ENCODE results near the gene AGBL3. TPM values are rescaled to one million over a fixed set of nuclear protein-coding genes. Genes with fewer than 3 reads are reported as not detected.

Gene AGBL3
- total and polyA plus RNA-seq, 4 donors: 0.67 to 3.1 (median 1.8) TPM

DNA sequence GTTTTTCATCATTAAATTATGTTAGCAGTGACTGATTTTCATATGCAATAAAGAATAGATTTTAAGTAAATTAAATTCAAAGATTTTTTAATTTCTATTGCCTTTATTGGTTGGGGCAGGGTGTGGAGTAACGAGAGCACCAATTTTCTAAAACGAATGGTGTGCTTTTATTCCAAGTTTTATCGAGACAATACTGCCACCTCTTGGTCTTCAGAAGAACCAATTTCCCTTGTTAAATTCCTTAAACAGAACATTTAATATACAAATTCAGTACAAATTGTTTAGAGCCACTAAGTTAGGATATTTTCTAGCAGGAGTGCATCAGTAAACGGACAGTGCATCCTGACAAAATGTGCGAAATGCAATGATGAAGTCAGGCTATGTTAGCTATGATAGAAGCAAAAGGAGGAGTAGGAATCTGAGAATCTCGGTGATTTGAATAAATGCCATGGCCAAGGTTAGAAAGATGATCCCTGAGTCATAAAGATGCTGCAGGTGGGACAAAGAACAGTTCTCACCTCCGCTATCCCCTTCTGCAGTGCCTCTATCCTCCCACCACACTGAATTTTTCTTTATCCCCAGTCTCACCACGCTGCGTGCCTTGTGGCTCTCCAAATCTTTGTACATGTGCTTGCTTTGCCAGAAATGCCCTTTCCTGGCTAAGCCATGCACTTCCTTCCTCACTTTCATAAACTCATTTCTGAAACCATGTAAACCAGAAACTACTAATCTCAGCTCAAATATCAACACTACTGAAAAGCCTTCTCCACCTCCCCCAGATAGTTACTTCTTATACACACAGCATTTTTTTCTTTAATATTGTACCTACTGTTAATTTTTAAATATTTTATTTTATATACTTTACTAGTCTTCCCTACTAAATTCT lies 31.9 kb upstream of the AGBL3 start:
- no peak overlapping the region for H3K27ac ChIP-seq (ENCODE audit: low read depth in 1 of 2, low read length in 2 of 2)
- H3K4me1 ChIP-seq (ENCODE audit: control insufficient read depth in 4 of 4, insufficient read depth in 4 of 4, low read length in 3 of 4): peaks cover 0 to 9% (median 6%) of the 10 kb centered on the region in 4 donors
- no peaks in the 10 kb centered on the region for H3K27me3 ChIP-seq (ENCODE audit: control insufficient read depth in 4 of 4, insufficient read depth in 4 of 4, low read length in 3 of 4)
- no peak for DNase-seq (ENCODE audit: low spot score)
- H3K4me3 ChIP-seq (ENCODE audit: low read depth in 1 of 3, low read length in 3 of 3): no peak overlapping the region
- peaks cover 5 to 64% (median 39%) of the 10 kb centered on the region in 4 donors for H3K36me3 ChIP-seq (ENCODE audit: control insufficient read depth in 4 of 4, insufficient read depth in 3 of 4, low read depth in 1 of 4, low read length in 3 of 4)
- 58% methylated on average over 9 of the region's 9 CpGs for WGBS
- H3K9me3 ChIP-seq (ENCODE audit: control insufficient read depth in 4 of 4, low read length in 3 of 4): no peaks in the 10 kb centered on the region
- H3K9ac ChIP-seq (ENCODE audit: low read depth in 1 of 2, low read length in 2 of 2): no peak overlapping the region
- TF ChIP-seq, protein P1, sequence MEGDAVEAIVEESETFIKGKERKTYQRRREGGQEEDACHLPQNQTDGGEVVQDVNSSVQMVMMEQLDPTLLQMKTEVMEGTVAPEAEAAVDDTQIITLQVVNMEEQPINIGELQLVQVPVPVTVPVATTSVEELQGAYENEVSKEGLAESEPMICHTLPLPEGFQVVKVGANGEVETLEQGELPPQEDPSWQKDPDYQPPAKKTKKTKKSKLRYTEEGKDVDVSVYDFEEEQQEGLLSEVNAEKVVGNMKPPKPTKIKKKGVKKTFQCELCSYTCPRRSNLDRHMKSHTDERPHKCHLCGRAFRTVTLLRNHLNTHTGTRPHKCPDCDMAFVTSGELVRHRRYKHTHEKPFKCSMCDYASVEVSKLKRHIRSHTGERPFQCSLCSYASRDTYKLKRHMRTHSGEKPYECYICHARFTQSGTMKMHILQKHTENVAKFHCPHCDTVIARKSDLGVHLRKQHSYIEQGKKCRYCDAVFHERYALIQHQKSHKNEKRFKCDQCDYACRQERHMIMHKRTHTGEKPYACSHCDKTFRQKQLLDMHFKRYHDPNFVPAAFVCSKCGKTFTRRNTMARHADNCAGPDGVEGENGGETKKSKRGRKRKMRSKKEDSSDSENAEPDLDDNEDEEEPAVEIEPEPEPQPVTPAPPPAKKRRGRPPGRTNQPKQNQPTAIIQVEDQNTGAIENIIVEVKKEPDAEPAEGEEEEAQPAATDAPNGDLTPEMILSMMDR (IDR thresholded peaks at IDR 0.05; ENCODE audit: low read depth, low read length, missing input control): peak; percentile 59
- TF ChIP-seq FOXA1 (IDR thresholded peaks at IDR 0.05): no peak
- TF ChIP-seq RAD21 (IDR thresholded peaks at IDR 0.05): peak; percentile 85

DNA sequence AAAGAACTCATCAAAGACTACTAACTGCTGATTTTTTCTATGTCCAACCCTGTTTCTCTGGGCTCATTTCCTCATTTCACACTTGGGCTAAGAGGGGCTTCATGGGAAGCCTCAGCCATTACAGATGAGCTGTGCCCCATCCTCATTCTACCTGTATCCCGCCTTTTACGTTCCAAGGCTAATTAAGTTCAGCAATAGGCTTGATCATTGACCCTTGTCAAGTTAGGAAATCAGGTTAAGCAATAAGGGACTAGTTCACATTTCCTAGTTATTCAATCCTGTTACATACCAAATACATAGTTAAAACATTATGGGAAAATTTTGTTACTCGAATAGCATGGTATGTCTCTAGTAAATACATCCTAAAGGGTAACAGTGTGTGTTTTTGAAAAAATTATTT lies 29.3 kb upstream of the AGBL3 start:
- Histone ChIP-seq H3K9me3 (ENCODE audit: control insufficient read depth in 4 of 4, low read length in 3 of 4) (no peaks in the 10 kb centered on the region), H3K9ac (ENCODE audit: low read depth in 1 of 2, low read length in 2 of 2) (no peak overlapping the region), H3K27ac (ENCODE audit: low read depth in 1 of 2, low read length in 2 of 2) (no peak overlapping the region), H3K27me3 (ENCODE audit: control insufficient read depth in 4 of 4, insufficient read depth in 4 of 4, low read length in 3 of 4) (no peaks in the 10 kb centered on the region), H3K4me3 (ENCODE audit: low read depth in 1 of 3, low read length in 3 of 3) (no peak overlapping the region), H3K4me1 (ENCODE audit: control insufficient read depth in 4 of 4, insufficient read depth in 4 of 4, low read length in 3 of 4) (peaks cover 0 to 9% (median 6%) of the 10 kb centered on the region in 4 donors), H3K36me3 (ENCODE audit: control insufficient read depth in 4 of 4, insufficient read depth in 3 of 4, low read depth in 1 of 4, low read length in 3 of 4) (peaks cover 13 to 62% (median 39%) of the 10 kb centered on the region in 4 donors)
- DNase-seq (ENCODE audit: low spot score): no peak
- 60% methylated on average over 3 of the region's 3 CpGs for WGBS
- TF ChIP-seq RAD21 (IDR thresholded peaks at IDR 0.05) (peak in 1 of 2 donors; percentile 20), FOXA1 (IDR thresholded peaks at IDR 0.05) (no peak), NR2F2 (IDR thresholded peaks at IDR 0.05) (no peak), RXRA (IDR thresholded peaks at IDR 0.05) (peak; percentile 47 to 59), SP1 (IDR thresholded peaks at IDR 0.05) (no peak), TAF1 (conservative IDR thresholded peaks at IDR 0.05) (no peak), HNF4A (conservative IDR thresholded peaks at IDR 0.05) (peak; percentile 47 to 48)

- peaks cover 0 to 9% (median 6%) of the 10 kb centered on the region in 4 donors for H3K4me1 ChIP-seq (ENCODE audit: control insufficient read depth in 4 of 4, insufficient read depth in 4 of 4, low read length in 3 of 4)
- DNase-seq (ENCODE audit: low spot score): no peak
- peaks cover 12 to 67% (median 47%) of the 10 kb centered on the region in 4 donors for H3K36me3 ChIP-seq (ENCODE audit: control insufficient read depth in 4 of 4, insufficient read depth in 3 of 4, low read depth in 1 of 4, low read length in 3 of 4)
- no peak for TF ChIP-seq SP1 (IDR thresholded peaks at IDR 0.05)
- TF ChIP-seq JUND (IDR thresholded peaks at IDR 0.05): no peak
- no peak for TF ChIP-seq HNF4G (IDR thresholded peaks at IDR 0.05)
- TF ChIP-seq FOXA2 (IDR thresholded peaks at IDR 0.05): no peak
- TF ChIP-seq NR2F2 (IDR thresholded peaks at IDR 0.05): no peak
- no peak for TF ChIP-seq ZBTB33 (IDR thresholded peaks at IDR 0.05)
- TF ChIP-seq, protein P1 (IDR thresholded peaks at IDR 0.05; ENCODE audit: low read depth, low read length, missing input control): no peak
- TF ChIP-seq TAF1 (conservative IDR thresholded peaks at IDR 0.05): no peak
- TF ChIP-seq, protein P2, sequence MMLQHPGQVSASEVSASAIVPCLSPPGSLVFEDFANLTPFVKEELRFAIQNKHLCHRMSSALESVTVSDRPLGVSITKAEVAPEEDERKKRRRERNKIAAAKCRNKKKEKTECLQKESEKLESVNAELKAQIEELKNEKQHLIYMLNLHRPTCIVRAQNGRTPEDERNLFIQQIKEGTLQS (IDR thresholded peaks at IDR 0.05): no peak
- TF ChIP-seq EGR1 (IDR thresholded peaks at IDR 0.05; ENCODE audit: low read depth in 2 of 2): no peak
- TF ChIP-seq GABPA (IDR thresholded peaks at IDR 0.05 in 1 of 2, conservative IDR thresholded peaks at IDR 0.05 in 1 of 2): no peak
- TF ChIP-seq FOXA1 (IDR thresholded peaks at IDR 0.05): no peak
- TF ChIP-seq YY1 (IDR thresholded peaks at IDR 0.05): no peak
- no peak overlapping the region for H3K9ac ChIP-seq (ENCODE audit: low read depth in 1 of 2, low read length in 2 of 2)
- H3K27ac ChIP-seq (ENCODE audit: low read depth in 1 of 2, low read length in 2 of 2): no peak overlapping the region
- H3K27me3 ChIP-seq (ENCODE audit: control insufficient read depth in 4 of 4, insufficient read depth in 4 of 4, low read length in 3 of 4): no peaks in the 10 kb centered on the region
- no peak overlapping the region for H3K4me3 ChIP-seq (ENCODE audit: low read depth in 1 of 3, low read length in 3 of 3)
- WGBS: 97% methylated on average over 5 of the region's 5 CpGs
- no peaks in the 10 kb centered on the region for H3K9me3 ChIP-seq (ENCODE audit: control insufficient read depth in 4 of 4, low read length in 3 of 4)
Observed at GRCh38 chr7:134959810-134960209, 26.5 kb upstream of the AGBL3 start.

All from liver (tissue), 9 donors.